K562 (cell line): Measurements from ENCODE around the gene SPACA9.

ENCODE experiments used
- CBX8 ChIP-seq: fragments of 200-600 bp; sonication (generic); IDR thresholded peaks from 2 replicates; pipeline ENCODE4 v1.6.1; 2012; ENCODE audit warnings: borderline replicate concordance, mixed run types, low read depth, mild to moderate bottlenecking, moderate library complexity, mixed read lengths, low read length, control low read depth, inconsistent platforms; ENCODE audit not compliant: poor library complexity, severe bottlenecking; ENCODE audit errors: extremely low read depth
- CTCF ChIP-seq, 3 experiments: IDR thresholded peaks in 2 of 3; conservative IDR thresholded peaks in 1 of 3; 2 replicates each; pipeline ENCODE4 v1.5.1; 2011 to 2012; ENCODE audit warnings: low read length in 3 of 3, mild to moderate bottlenecking in 3 of 3, control low read depth in 2 of 3, improper control_type of control experiment in 1 of 3, inconsistent platforms in 1 of 3, low read depth in 1 of 3, mixed read lengths in 1 of 3, moderate library complexity in 1 of 3; ENCODE audit not compliant: insufficient read depth in 2 of 3
- EGR1 ChIP-seq: fragments of 450-650 bp; conservative IDR thresholded peaks from 2 replicates; pipeline ENCODE4 v1.6.1; 2017; ENCODE audit warnings: mild to moderate bottlenecking
- KDM2B ChIP-seq: fragments of 250-450 bp; sonication (Bioruptor Pico); IDR thresholded peaks from 2 replicates; pipeline ENCODE4 v1.8.0; 2021; ENCODE audit warnings: mild to moderate bottlenecking, moderate library complexity
- MXI1 ChIP-seq: IDR thresholded peaks from 2 replicates; pipeline ENCODE4 v1.6.1; 2011; ENCODE audit warnings: low read depth, mild to moderate bottlenecking, improper control_type of control experiment, low read length
- PHF21A ChIP-seq: fragments of 450-650 bp; IDR thresholded peaks from 2 replicates; pipeline ENCODE4 v1.6.1; 2017; ENCODE audit warnings: low read depth, borderline replicate concordance
- POLR2A ChIP-seq: fragments of 450-650 bp; conservative IDR thresholded peaks from 2 replicates; pipeline ENCODE4 v1.6.1; 2016
- SIX5 ChIP-seq, 2 experiments: IDR thresholded peaks; 2 replicates each; pipeline ENCODE4 v1.6.1; 2011; ENCODE audit warnings: low read length in 2 of 2, borderline replicate concordance in 1 of 2, low read depth in 1 of 2, mild to moderate bottlenecking in 1 of 2, moderate library complexity in 1 of 2; ENCODE audit not compliant: insufficient read depth in 1 of 2

- TF ChIP-seq EGR1 (no peak), CBX8 (no peak), SIX5 (IDR thresholded peaks at IDR 0.05; ENCODE audit: borderline replicate concordance in 1 of 2, insufficient read depth in 1 of 2, low read depth in 1 of 2, low read length in 2 of 2) (no peak), MXI1 (no peak), POLR2A (no peak), KDM2B (CRISPR knock-in tag) (no peak), PHF21A (no peak), CTCF (IDR thresholded peaks at IDR 0.05 in 2 of 3, conservative IDR thresholded peaks at IDR 0.05 in 1 of 3; ENCODE audit: insufficient read depth in 2 of 3, low read depth in 1 of 3, low read length in 3 of 3) (no peak)
Measured at GRCh38 chr9:132881826-132882225, 3.1 kb downstream of the SPACA9 start.
